Right lobe of liver (tissue), 4 donors: ENCODE data around the gene RAB3IL1.

Source experiments
- POLR2A ChIP-seq: fragments of 450-650 bp; IDR thresholded peaks from one replicate; pipeline ENCODE4 v1.6.1; 2017; ENCODE audit warnings: antibody characterized with exemption, mild to moderate bottlenecking
- TF ChIP-seq, protein P1 (sequence below), 4 donors: fragments of 200-600 bp in 3 of 4; fragments of 450-650 bp in 1 of 4; IDR thresholded peaks; one replicate each; pipeline versions ENCODE4 v1.5.1 to v1.8.0; 2016 to 2022; ENCODE audit warnings: antibody characterized with exemption in 4 of 4, mild to moderate bottlenecking in 2 of 4
- donor health status: DM: no; HTN: no; CAD: no.
- donor health status: DM: no; HTN: no; CAD: no.
- donor health status: DM: no; HTN: yes; CAD: no.

DNA sequence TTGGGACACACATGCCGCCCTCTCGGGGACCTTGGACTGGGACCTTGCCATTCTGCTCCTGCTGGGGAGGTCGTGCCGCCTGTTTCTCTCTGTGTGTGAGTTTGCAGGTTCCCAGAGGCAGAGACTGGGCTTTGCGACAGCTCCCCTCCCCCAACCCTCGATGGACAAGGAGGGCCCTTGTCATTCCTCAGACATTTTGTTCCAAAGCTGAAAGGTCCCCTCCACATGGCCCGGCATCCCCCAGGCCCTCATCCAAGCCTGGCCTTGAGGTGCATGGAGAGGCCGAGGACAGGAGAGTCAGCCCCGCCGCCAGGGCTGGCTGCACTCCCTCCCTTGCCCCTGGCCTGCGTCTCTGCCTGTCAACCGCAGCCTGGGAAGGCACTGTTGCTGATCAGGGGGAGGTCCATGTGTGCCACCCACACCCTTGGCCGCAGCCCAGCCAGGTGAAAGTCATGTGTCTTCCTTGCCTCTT lies 63.6 kb downstream of the RAB3IL1 start:
- no peak for TF ChIP-seq POLR2A
- TF ChIP-seq, protein P1, sequence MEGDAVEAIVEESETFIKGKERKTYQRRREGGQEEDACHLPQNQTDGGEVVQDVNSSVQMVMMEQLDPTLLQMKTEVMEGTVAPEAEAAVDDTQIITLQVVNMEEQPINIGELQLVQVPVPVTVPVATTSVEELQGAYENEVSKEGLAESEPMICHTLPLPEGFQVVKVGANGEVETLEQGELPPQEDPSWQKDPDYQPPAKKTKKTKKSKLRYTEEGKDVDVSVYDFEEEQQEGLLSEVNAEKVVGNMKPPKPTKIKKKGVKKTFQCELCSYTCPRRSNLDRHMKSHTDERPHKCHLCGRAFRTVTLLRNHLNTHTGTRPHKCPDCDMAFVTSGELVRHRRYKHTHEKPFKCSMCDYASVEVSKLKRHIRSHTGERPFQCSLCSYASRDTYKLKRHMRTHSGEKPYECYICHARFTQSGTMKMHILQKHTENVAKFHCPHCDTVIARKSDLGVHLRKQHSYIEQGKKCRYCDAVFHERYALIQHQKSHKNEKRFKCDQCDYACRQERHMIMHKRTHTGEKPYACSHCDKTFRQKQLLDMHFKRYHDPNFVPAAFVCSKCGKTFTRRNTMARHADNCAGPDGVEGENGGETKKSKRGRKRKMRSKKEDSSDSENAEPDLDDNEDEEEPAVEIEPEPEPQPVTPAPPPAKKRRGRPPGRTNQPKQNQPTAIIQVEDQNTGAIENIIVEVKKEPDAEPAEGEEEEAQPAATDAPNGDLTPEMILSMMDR (IDR thresholded peaks at IDR 0.05), result no peak
